Activated CD8-positive, alpha-beta T cell treated with anti-CD3 and anti-CD28 coated beads, Interleukin-2, amount 10 ng/mL, durations not matched to agents 7 days and 5 days (primary cell): ENCODE data around the gene ALDH5A1. TPM values are rescaled to one million over a fixed set of nuclear protein-coding genes. Genes with fewer than 3 reads are reported as not detected.

ENCODE experiments used
- ATAC-seq: fragments of 150-1000 bp; cut with Tn5 transposase; one replicate; pipeline ENCODE4 v1.10.0; 2021; ENCODE audit warnings: moderate library complexity
- CTCF ChIA-PET: fragments of 350-600 bp; sonication (Branson Sonifier 250); formaldehyde crosslinking; loops from one replicate; lab custom pipeline; 2021; ENCODE audit warnings: antibody characterized with exemption; lab: Charles Lee
- POLR2A ChIA-PET: fragments of 350-600 bp; sonication (Branson Sonifier 250); formaldehyde crosslinking; loops from one replicate; lab custom pipeline; 2021; ENCODE audit warnings: antibody characterized with exemption; lab: Charles Lee
- DNase-seq: peaks from one replicate; pipeline ENCODE4 v3.0.0-alpha.2; 2020
- H3K27ac Mint-ChIP-seq: one replicate; pipeline ENCODE4 v1.8.0; 2021; ENCODE audit warnings: mild to moderate bottlenecking, mixed read lengths
- H3K27me3 Mint-ChIP-seq: one replicate; pipeline ENCODE4 v1.8.0; 2021; ENCODE audit warnings: low read depth, mixed read lengths
- H3K36me3 Mint-ChIP-seq: one replicate; pipeline ENCODE4 v1.8.0; 2021; ENCODE audit warnings: low read depth, mixed read lengths
- H3K4me1 Mint-ChIP-seq: one replicate; pipeline ENCODE4 v1.8.0; 2021; ENCODE audit warnings: low read depth, mixed read lengths
- H3K4me3 Mint-ChIP-seq: one replicate; pipeline ENCODE4 v1.8.0; 2021; ENCODE audit warnings: mild to moderate bottlenecking, mixed read lengths
- H3K9me3 Mint-ChIP-seq: one replicate; pipeline ENCODE4 v1.8.0; 2022; ENCODE audit warnings: mixed read lengths; ENCODE audit not compliant: insufficient read depth
- total RNA-seq, 2 experiments: library from RNA; stranded (reverse); gene quantifications; one replicate each; pipeline ENCODE4 v1.2.3, GENCODE V29; 2021

The ALDH5A1 gene
- total RNA-seq, 2 experiments from 2014 or later: 4.8 to 4.9 TPM

- no peaks in the 10 kb centered on the region for H3K4me1 Mint-ChIP-seq
- no peaks in the 10 kb centered on the region for H3K9me3 Mint-ChIP-seq
- POLR2A ChIA-PET: no interaction called here
- H3K4me3 Mint-ChIP-seq: no peak overlapping the region
- no peak overlapping the region for H3K27ac Mint-ChIP-seq
- ATAC-seq (no peak), DNase-seq (no peak)
- H3K36me3 Mint-ChIP-seq: no peaks in the 10 kb centered on the region
- CTCF ChIA-PET: no interaction called here
- no peaks in the 10 kb centered on the region for H3K27me3 Mint-ChIP-seq
Measured at GRCh38 chr6:24460966-24461365, 33.8 kb upstream of the ALDH5A1 start.

GRCh38 chr6:24464253-24465038 lies 30.3 kb upstream of the ALDH5A1 start:
- H3K36me3 Mint-ChIP-seq: no peaks in the 10 kb centered on the region
- H3K27ac Mint-ChIP-seq: no peak overlapping the region
- CTCF ChIA-PET: no interaction called here
- no peaks in the 10 kb centered on the region for H3K9me3 Mint-ChIP-seq
- no peak overlapping the region for H3K4me3 Mint-ChIP-seq
- no peaks in the 10 kb centered on the region for H3K27me3 Mint-ChIP-seq
- POLR2A ChIA-PET: no interaction called here
- DNase-seq (no peak), ATAC-seq (no peak)
- no peaks in the 10 kb centered on the region for H3K4me1 Mint-ChIP-seq

- Mint-ChIP-seq H3K27me3 (no peaks in the 10 kb centered on the region), H3K4me1 (no peaks in the 10 kb centered on the region), H3K36me3 (no peaks in the 10 kb centered on the region), H3K27ac (no peak overlapping the region), H3K9me3 (no peaks in the 10 kb centered on the region), H3K4me3 (no peak overlapping the region)
- ATAC-seq (no peak), DNase-seq (no peak)
- POLR2A ChIA-PET: no interaction called here
- CTCF ChIA-PET: no interaction called here
Measured at GRCh38 chr6:24469811-24470210, 25.0 kb upstream of the ALDH5A1 start.

- CTCF ChIA-PET: no interaction called here
- Mint-ChIP-seq H3K9me3 (no peaks in the 10 kb centered on the region), H3K36me3 (no peaks in the 10 kb centered on the region), H3K4me1 (no peaks in the 10 kb centered on the region), H3K4me3 (no peak overlapping the region), H3K27me3 (no peaks in the 10 kb centered on the region), H3K27ac (no peak overlapping the region)
- POLR2A ChIA-PET: no interaction called here
- DNase-seq: no peak
- ATAC-seq: no peak
Measured at GRCh38 chr6:24472181-24472580, 22.6 kb upstream of the ALDH5A1 start.

- Mint-ChIP-seq H3K36me3 (no peaks in the 10 kb centered on the region), H3K27ac (no peak overlapping the region), H3K4me1 (no peaks in the 10 kb centered on the region), H3K27me3 (no peaks in the 10 kb centered on the region), H3K4me3 (no peak overlapping the region), H3K9me3 (no peaks in the 10 kb centered on the region)
- no peak for DNase-seq
- ATAC-seq: no peak
- POLR2A ChIA-PET: no interaction called here
- CTCF ChIA-PET: interaction anchor here (1.2 kb wide), 1 partner anchor 17 kb away, joined by 5 read pairs; no protein-coding TSS in a partner anchor
Measured at GRCh38 chr6:24476631-24477030, 18.1 kb upstream of the ALDH5A1 start.

GRCh38 chr6:24477070-24477469 lies 17.7 kb upstream of the ALDH5A1 start:
- Mint-ChIP-seq H3K4me1 (no peaks in the 10 kb centered on the region), H3K27me3 (no peaks in the 10 kb centered on the region), H3K27ac (no peak overlapping the region), H3K9me3 (no peaks in the 10 kb centered on the region), H3K4me3 (no peak overlapping the region), H3K36me3 (no peaks in the 10 kb centered on the region)
- ChIA-PET POLR2A (no interaction called here), CTCF (interaction anchor here (1.2 kb wide), 1 partner anchor 17 kb away, joined by 5 read pairs; no protein-coding TSS in a partner anchor)
- no peak for ATAC-seq
- DNase-seq: no peak

- no peaks in the 10 kb centered on the region for H3K4me1 Mint-ChIP-seq
- POLR2A ChIA-PET: no interaction called here
- H3K9me3 Mint-ChIP-seq: no peaks in the 10 kb centered on the region
- H3K36me3 Mint-ChIP-seq: no peaks in the 10 kb centered on the region
- CTCF ChIA-PET: interaction anchor here (0.9 to 2.6 kb wide), 2 partner anchors 14 to 17 kb away, joined by 3 to 6 read pairs; no protein-coding TSS in a partner anchor
- no peak overlapping the region for H3K27ac Mint-ChIP-seq
- no peak overlapping the region for H3K4me3 Mint-ChIP-seq
- no peak for ATAC-seq
- no peaks in the 10 kb centered on the region for H3K27me3 Mint-ChIP-seq
- DNase-seq: no peak
Measured at GRCh38 chr6:24478903-24479302, 15.9 kb upstream of the ALDH5A1 start.

- Mint-ChIP-seq H3K27me3 (no peaks in the 10 kb centered on the region), H3K4me1 (no peaks in the 10 kb centered on the region), H3K4me3 (no peak overlapping the region), H3K27ac (no peak overlapping the region), H3K9me3 (no peaks in the 10 kb centered on the region), H3K36me3 (no peaks in the 10 kb centered on the region)
- ATAC-seq (no peak), DNase-seq (no peak)
- ChIA-PET CTCF (no interaction called here), POLR2A (interaction anchor here (1.1 kb wide), 1 partner anchor 76 kb away, joined by 3 read pairs; no protein-coding TSS in a partner anchor)
Measured at GRCh38 chr6:24480705-24481104, 14.1 kb upstream of the ALDH5A1 start.

- ChIA-PET POLR2A (interaction anchor here (0.6 kb wide), 1 partner anchor 72 kb away, joined by 3 read pairs; no protein-coding TSS in a partner anchor), CTCF (interaction anchor here (1.2 to 1.4 kb wide), 2 partner anchors 40 to 102 kb away, joined by 3 read pairs; no protein-coding TSS in a partner anchor)
- DNase-seq (no peak), ATAC-seq (no peak)
- H3K4me1 Mint-ChIP-seq: no peaks in the 10 kb centered on the region
- H3K9me3 Mint-ChIP-seq: no peaks in the 10 kb centered on the region
- H3K4me3 Mint-ChIP-seq: no peak overlapping the region
- no peaks in the 10 kb centered on the region for H3K36me3 Mint-ChIP-seq
- H3K27me3 Mint-ChIP-seq: no peaks in the 10 kb centered on the region
- H3K27ac Mint-ChIP-seq: no peak overlapping the region
Measured at GRCh38 chr6:24481449-24481848, 13.3 kb upstream of the ALDH5A1 start.

- no peaks in the 10 kb centered on the region for H3K9me3 Mint-ChIP-seq
- H3K4me3 Mint-ChIP-seq: no peak overlapping the region
- ChIA-PET CTCF (no interaction called here), POLR2A (no interaction called here)
- no peak for DNase-seq
- H3K27ac Mint-ChIP-seq: no peak overlapping the region
- ATAC-seq: no peak
- H3K36me3 Mint-ChIP-seq: no peaks in the 10 kb centered on the region
- H3K4me1 Mint-ChIP-seq: no peaks in the 10 kb centered on the region
- peaks cover 2% of the 10 kb centered on the region for H3K27me3 Mint-ChIP-seq
Measured at GRCh38 chr6:24484657-24485323, 10.0 kb upstream of the ALDH5A1 start.

GRCh38 chr6:24486065-24486464 lies 8.7 kb upstream of the ALDH5A1 start:
- DNase-seq (no peak), ATAC-seq (no peak)
- H3K4me3 Mint-ChIP-seq: no peak overlapping the region
- peaks cover 2% of the 10 kb centered on the region for H3K27me3 Mint-ChIP-seq
- CTCF ChIA-PET: interaction anchor here (0.5 to 1.8 kb wide), 2 partner anchors 9 to 100 kb away, joined by 3 to 5 read pairs; partner anchors contain the start of gene ALDH5A1
- H3K27ac Mint-ChIP-seq: no peak overlapping the region
- no peaks in the 10 kb centered on the region for H3K4me1 Mint-ChIP-seq
- no peaks in the 10 kb centered on the region for H3K36me3 Mint-ChIP-seq
- POLR2A ChIA-PET: interaction anchor here (0.6 kb wide), 1 partner anchor 236 kb away, joined by 3 read pairs; no protein-coding TSS in a partner anchor
- no peaks in the 10 kb centered on the region for H3K9me3 Mint-ChIP-seq

- Mint-ChIP-seq H3K36me3 (no peaks in the 10 kb centered on the region), H3K4me3 (no peak within 1 kb of the TSS), H3K27ac (no peak within 1 kb of the TSS), H3K27me3 (peaks cover 2% of the 10 kb centered on the region), H3K9me3 (no peaks in the 10 kb centered on the region), H3K4me1 (peaks cover 9% of the 10 kb centered on the region)
- ChIA-PET CTCF (no interaction called here), POLR2A (no interaction called here)
- ATAC-seq (no peak), DNase-seq (no peak)
Measured at GRCh38 chr6:24489470-24489869, 5.3 kb upstream of the ALDH5A1 start, which contains the start of gene GPLD1. TSS of gene GPLD1 (minus strand) at chr6:24489578. CDS start at chr6:24489511, 67 bp downstream.
